PC-9 (cell line): ENCODE results near the gene ACSM2B.
"Not testable (repeated sequence)": the region's sequence is repeated elsewhere in the genome, so short reads cannot be mapped to it uniquely, and the experiment has no call there.

Experiments used
- EZH2 ChIP-seq: fragments of 200-600 bp; sonication (generic); IDR thresholded peaks from 2 replicates; pipeline ENCODE4 v1.8.0; 2017; ENCODE audit warnings: antibody characterized with exemption, low read depth
- TF ChIP-seq, protein P1 (sequence below): fragments of 200-600 bp; sonication (generic); conservative IDR thresholded peaks from 2 replicates; pipeline ENCODE4 v1.6.1; 2017; ENCODE audit warnings: mixed run types, antibody characterized with exemption, mild to moderate bottlenecking, moderate library complexity

DNA sequence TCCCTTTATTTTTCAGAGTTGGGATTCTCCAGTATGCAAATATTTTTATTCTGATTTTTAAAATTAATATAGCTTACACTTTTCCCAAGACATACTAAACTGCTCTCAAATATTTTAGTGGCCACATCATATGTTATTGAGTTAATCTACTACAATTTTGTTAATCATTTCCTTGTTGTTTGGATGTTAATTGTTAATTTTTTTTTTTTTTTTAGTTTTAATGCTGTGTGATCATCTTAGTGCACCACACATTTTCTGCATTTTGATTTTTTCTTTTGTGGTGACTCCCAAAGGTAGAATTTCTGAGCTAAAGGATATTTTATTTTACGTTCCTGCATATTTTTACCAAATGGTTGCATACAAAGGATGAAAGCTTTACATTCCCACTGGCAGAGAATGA lies 10.5 kb upstream of the ACSM2B start:
- not testable (repeated sequence) for TF ChIP-seq EZH2
- TF ChIP-seq, protein P1, sequence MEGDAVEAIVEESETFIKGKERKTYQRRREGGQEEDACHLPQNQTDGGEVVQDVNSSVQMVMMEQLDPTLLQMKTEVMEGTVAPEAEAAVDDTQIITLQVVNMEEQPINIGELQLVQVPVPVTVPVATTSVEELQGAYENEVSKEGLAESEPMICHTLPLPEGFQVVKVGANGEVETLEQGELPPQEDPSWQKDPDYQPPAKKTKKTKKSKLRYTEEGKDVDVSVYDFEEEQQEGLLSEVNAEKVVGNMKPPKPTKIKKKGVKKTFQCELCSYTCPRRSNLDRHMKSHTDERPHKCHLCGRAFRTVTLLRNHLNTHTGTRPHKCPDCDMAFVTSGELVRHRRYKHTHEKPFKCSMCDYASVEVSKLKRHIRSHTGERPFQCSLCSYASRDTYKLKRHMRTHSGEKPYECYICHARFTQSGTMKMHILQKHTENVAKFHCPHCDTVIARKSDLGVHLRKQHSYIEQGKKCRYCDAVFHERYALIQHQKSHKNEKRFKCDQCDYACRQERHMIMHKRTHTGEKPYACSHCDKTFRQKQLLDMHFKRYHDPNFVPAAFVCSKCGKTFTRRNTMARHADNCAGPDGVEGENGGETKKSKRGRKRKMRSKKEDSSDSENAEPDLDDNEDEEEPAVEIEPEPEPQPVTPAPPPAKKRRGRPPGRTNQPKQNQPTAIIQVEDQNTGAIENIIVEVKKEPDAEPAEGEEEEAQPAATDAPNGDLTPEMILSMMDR, result not testable (repeated sequence)
